A673 (cell line): Measurements from ENCODE around the gene WDR62.

ENCODE experiments used
- CTCF ChIP-seq: fragments of 300-800, 200-600 bp; sonication (generic); conservative IDR thresholded peaks from 2 replicates; pipeline ENCODE4 v1.5.1; 2017; ENCODE audit warnings: low read depth, mild to moderate bottlenecking, antibody characterized with exemption, low read length, moderate library complexity, mixed read lengths
- EZH2 ChIP-seq: fragments of 200-600 bp; sonication (generic); IDR thresholded peaks from 2 replicates; pipeline ENCODE4 v1.6.1; 2017; ENCODE audit warnings: borderline replicate concordance, low read depth, mild to moderate bottlenecking, mixed read lengths, antibody characterized with exemption, low read length; ENCODE audit not compliant: poor library complexity, severe bottlenecking

DNA sequence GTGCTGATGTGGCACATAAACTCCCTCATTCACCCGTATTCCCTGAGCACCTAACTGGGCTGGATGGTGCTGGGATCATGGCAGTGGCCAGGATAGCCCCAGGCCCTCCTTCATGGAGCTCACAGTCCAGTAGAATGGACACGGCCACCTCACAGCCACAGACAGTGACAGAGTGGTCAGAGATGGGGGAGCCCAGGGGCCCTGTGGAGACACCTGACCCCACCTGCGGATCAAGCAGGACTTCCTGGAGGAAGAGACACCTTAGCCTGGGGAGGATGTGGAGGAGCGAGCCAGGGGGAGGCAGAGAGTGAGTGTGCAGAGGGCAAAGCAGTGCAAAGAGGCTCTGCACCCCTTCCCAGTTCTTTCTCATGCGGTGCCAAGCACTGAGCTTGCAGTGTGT is 35.1 kb downstream of the WDR62 start:
- TF ChIP-seq CTCF (no peak), EZH2 (no peak)
